ENCODE data around the gene TRABD2A.

DNA sequence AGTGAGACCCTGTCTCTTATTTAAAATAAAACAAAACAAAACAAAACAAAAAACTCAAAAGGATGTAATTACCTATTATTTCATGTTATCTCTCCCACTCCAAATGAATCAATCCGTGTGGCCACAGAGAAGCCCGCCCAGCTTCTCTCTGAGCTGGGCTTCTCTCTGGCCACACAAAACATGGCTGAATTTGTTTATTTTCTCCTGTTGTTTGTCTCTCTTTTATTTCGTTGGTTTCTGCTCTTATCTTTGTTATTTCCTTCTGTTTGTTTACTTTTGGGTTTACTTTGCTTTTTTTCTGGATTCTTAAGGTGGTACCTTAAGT lies 1.5 kb upstream of the TRABD2A start:
- TF ChIP-seq, protein P1, sequence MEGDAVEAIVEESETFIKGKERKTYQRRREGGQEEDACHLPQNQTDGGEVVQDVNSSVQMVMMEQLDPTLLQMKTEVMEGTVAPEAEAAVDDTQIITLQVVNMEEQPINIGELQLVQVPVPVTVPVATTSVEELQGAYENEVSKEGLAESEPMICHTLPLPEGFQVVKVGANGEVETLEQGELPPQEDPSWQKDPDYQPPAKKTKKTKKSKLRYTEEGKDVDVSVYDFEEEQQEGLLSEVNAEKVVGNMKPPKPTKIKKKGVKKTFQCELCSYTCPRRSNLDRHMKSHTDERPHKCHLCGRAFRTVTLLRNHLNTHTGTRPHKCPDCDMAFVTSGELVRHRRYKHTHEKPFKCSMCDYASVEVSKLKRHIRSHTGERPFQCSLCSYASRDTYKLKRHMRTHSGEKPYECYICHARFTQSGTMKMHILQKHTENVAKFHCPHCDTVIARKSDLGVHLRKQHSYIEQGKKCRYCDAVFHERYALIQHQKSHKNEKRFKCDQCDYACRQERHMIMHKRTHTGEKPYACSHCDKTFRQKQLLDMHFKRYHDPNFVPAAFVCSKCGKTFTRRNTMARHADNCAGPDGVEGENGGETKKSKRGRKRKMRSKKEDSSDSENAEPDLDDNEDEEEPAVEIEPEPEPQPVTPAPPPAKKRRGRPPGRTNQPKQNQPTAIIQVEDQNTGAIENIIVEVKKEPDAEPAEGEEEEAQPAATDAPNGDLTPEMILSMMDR (IDR thresholded peaks at IDR 0.05; ENCODE audit: borderline replicate concordance, extremely low read depth, low read length, poor library complexity, severe bottlenecking) = no peak
- no peak for TF ChIP-seq EZH2 (IDR thresholded peaks at IDR 0.05; ENCODE audit: borderline replicate concordance, low read depth, low read length, severe bottlenecking)

All from DND-41 (cell line).